GM12878 (cell line): ENCODE results near the gene LANCL2.

Experiments
- BRCA1 ChIP-seq: IDR thresholded peaks from 2 replicates; pipeline ENCODE4 v1.6.1; 2011; ENCODE audit warnings: low read depth, low read length, improper control_type of control experiment
- CTCF ChIP-seq, 3 experiments: IDR thresholded peaks in 2 of 3; conservative IDR thresholded peaks in 1 of 3; 2 replicates each; pipeline ENCODE4 v1.5.1; 2011; ENCODE audit warnings: low read depth in 3 of 3, low read length in 3 of 3, mild to moderate bottlenecking in 3 of 3, control low read depth in 2 of 3, moderate library complexity in 2 of 3, inconsistent platforms in 1 of 3, mixed read lengths in 1 of 3; ENCODE audit not compliant: control insufficient read depth in 2 of 3, insufficient read depth in 1 of 3; ENCODE audit errors: extremely low read depth in 1 of 3
- IRF4 ChIP-seq: IDR thresholded peaks from 2 replicates; pipeline ENCODE4 v1.6.1; 2011; ENCODE audit warnings: low read depth, low read length
- PKNOX1 ChIP-seq: fragments of 450-650 bp; IDR thresholded peaks from 2 replicates; pipeline ENCODE4 v1.6.1; 2016; ENCODE audit warnings: mild to moderate bottlenecking
- POLR2A ChIP-seq: IDR thresholded peaks from 2 replicates; pipeline ENCODE4 v1.6.1; 2011; ENCODE audit warnings: low read depth, mild to moderate bottlenecking, low read length
- POLR2AphosphoS5 ChIP-seq: IDR thresholded peaks from 2 replicates; pipeline ENCODE4 v1.6.1; 2011; ENCODE audit warnings: mild to moderate bottlenecking, low read length, inconsistent platforms
- RAD21 ChIP-seq: IDR thresholded peaks from 2 replicates; pipeline ENCODE4 v1.6.1; 2011; ENCODE audit warnings: mild to moderate bottlenecking, low read depth, low read length, moderate library complexity; ENCODE audit not compliant: insufficient read depth
- RFX5 ChIP-seq: IDR thresholded peaks from 2 replicates; pipeline ENCODE4 v1.6.1; 2011; ENCODE audit warnings: low read depth, low read length, improper control_type of control experiment
- SUZ12 ChIP-seq: fragments of 200-600 bp; sonication (generic); IDR thresholded peaks from one replicate; pipeline ENCODE4 v1.6.1; 2018; ENCODE audit warnings: antibody characterized with exemption, mild to moderate bottlenecking; ENCODE audit not compliant: unreplicated experiment

DNA sequence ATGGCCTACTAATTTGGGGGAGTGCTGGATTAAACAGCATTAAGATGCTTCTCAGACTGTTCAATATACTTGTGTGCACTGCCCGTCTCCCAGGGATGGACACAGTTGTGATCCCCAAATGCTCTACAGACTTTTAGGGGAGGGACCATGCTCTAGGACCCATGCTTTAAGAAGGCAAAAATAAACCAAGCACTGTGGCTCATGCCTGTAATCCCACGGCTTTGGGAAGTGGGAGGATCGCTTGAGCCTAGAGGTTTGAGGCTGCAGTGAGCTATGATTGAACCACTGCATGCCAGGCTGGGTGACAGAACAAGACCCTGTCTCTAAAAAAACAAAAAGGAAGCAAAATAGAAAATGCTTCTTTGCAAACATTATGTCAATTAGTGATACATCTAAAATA is 104.6 kb downstream of the LANCL2 start:
- TF ChIP-seq RFX5 (no peak), RAD21 (no peak), POLR2AphosphoS5 (no peak), PKNOX1 (no peak), CTCF (IDR thresholded peaks at IDR 0.05 in 2 of 3, conservative IDR thresholded peaks at IDR 0.05 in 1 of 3; ENCODE audit: control insufficient read depth in 2 of 3, extremely low read depth in 1 of 3, insufficient read depth in 1 of 3, low read depth in 3 of 3, low read length in 3 of 3) (no peak), POLR2A (no peak), BRCA1 (no peak), IRF4 (no peak), SUZ12 (no peak)
